Stimulated activated naive CD4-positive, alpha-beta T cell (primary cell): ENCODE results near the gene MAP6.

Experiments used
- DNase-seq, 6 experiments: peaks; one replicate each; lab custom pipeline; 2025; lab: John Stamatoyannopoulos, UW

Gene MAP6

GRCh38 chr11:75549370-75549958, 119.4 kb downstream of the MAP6 start:
- DNase-seq: no peak

DNA sequence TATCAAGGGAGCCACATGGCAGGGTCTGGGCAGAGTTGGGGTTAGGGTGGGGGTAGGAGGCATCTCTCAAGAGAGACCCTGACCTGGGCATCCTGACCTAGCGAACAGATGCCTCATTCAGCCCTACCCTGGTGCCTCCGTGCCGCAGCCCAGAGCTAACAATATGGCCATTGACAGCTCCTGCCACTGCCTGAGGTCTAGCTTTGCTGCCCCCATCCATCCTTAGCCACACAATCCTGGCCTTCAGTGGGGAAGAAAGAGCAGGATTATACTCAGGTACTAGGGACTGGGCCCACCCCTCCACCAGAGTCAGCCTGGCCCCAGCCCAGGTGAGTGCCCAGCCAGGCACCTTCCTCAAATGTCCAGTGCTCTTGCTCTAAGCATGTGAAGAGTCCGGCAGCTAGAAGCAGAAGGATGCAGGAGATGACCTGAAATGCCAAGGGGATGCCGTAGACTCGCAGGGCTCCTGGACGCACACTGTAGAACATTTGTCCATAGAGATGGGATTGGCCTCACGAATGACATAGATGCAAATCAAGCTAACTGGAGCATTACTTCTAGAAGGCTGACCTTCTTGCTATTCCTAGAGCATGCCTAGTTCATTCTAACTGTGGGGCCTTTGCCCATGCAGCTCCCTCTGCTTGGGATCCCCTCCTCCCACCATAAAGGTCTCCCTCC, 120.1 kb downstream of the MAP6 start:
- DNase-seq: no peak

DNA sequence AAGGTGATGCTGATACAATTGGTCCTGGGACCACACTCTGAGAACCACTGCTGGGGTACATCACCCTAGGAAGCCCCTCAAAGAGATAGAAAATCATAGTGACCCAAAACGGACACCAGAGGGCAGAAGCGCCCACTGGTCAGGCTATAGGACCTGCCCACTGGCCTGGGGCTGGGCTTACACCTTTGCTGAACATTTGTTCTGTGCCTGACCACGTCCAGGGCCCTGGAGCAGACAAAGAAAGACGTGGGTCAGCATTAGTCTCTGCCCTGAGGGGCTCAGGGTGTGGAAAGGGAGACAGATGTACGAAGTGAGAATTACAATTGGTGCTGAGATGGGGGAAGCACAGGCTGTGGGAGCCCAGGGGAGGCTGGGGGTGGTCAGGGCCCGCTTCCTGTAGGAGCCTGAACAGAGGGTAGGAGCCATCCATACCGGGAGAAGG, 121.2 kb downstream of the MAP6 start:
- DNase-seq: no peak

DNA sequence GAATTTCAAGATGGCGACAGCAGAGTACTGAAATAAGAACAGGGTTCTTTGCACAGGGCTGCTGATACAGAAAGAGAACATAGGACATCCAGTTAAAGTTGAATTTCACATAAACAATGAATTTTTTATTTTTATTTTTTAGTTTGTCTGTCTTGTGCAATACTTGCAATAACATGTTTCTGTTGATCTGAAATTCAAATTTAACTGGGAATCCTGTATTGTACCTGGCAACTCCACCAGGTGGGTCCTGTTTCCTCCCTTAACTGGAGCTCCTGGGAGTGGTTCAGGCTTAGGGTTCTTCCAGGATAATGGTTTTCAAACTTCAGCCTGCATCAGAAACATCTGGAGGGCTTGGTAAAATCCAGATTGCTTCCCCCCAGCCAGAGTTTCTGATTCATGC, 121.7 kb downstream of the MAP6 start:
- no peak for DNase-seq

DNA sequence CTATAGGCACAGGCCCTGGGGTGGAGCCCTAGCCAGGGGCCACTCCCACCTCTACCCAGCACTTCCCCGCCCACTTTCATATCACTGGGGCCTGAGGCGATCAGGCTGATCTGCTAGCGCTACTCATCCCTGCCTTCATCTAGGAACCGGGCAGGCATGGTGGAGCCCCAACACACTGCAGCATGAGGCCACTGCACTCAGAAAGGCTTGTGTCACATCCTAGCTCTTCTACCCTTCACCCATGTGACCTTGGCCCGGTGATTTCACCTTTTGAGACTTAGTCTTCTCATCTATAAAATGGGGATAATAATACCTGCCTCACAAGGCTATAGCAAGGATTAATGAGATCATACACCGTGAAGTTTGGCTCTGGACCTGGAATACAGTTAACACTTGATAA, 125.0 kb downstream of the MAP6 start:
- DNase-seq: no peak

DNA sequence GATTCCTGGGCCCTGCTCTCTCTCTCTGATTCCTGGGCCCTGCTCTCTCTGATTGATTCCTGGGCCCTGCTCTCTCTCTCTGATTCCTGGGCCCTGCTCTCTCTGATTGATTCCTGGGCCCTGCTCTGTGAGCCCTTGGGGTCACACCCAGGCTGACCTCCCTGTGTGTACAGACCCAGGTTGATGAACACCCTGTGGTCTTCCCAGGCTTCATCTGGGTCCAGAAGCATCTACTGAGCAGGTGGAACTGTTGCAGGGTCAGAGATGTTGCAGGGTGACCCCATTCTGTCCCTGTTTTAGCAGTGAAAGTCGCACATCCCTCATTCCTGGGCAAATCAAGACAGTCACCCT, 126.8 kb downstream of the MAP6 start:
- no peak for DNase-seq

DNA sequence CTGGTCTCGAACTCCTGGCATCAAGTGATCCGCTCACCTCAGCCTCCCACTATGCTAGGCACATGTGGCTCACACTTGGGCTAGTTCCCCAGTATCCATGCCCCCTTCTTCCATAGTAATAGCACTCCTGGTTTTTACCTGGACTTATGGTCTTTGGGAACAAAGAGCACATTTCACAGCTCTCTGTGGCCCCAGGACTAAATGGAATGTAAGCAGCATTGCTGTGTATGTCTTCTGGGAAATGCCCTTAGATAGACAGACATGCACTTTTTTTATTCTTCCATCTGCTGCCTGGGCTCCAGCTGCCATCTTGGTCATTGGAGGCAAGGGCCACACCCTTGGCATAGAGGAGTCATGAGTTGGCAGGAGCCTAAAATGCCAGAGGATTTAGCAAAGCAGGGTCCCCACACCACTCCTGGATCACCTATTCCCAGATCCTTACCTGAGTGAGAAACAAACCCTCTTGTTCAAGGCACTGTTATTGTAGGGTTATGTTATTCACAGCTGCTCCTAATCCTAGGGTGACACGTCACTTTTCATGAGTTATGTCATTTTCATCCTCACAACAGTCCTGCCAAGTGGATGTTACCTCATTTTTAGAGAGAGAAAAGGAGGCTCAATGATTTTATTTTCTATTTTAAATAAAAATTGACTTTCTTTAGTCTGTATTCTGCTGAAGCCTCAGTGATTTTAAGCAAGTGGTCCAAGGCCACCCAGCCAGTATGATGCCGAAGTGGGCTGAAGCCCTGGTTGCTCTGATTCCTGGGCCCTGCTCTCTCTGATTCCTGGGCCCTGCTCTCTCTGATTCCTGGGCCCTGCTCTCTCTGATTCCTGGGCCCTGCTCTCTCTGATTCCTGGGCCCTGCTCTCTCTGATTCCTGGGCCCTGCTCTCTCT, 127.4 kb downstream of the MAP6 start:
- DNase-seq: no peak

DNA sequence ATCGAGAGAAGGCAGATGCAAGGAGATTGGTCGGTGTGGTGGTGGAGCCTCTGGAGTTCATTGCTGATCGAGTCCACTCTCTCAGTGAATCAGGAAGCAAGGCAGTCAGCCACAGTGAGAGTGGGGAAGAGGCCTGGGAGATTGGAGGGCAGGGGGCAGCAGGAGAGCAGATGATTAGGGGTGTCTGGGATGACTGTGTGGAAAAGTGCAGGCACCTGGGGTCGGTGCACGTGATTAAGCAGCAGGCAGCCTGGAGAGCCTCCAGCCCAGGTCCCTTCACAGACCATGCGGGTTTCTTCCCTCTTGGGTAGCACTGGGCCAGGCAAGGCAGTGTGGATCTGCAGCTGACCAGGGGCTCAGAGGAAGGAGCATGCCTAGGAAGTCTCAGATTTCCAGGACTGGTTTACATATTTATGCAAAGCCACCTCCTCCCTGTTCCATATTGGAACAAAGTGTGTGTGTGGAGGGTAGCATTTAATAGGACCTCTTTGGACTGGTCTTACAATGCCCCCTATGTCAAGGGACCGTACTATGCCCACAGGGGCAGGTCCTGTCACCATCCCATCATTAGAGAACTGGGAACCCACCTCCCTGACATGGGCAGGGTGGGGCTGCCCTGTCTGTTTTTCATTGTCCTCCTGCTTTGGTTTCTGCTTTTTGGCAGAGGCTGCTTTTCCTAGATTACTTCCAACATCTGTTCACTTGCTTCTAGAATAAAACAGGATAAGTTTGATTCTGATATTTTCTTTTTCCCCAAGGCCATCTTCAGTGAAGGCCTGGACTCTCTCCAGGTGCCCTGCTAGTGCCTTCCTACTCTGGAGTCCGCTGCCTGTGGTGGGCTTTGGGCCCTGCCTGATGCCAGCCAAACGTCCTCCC, 129.1 kb downstream of the MAP6 start:
- DNase-seq: no peak

DNA sequence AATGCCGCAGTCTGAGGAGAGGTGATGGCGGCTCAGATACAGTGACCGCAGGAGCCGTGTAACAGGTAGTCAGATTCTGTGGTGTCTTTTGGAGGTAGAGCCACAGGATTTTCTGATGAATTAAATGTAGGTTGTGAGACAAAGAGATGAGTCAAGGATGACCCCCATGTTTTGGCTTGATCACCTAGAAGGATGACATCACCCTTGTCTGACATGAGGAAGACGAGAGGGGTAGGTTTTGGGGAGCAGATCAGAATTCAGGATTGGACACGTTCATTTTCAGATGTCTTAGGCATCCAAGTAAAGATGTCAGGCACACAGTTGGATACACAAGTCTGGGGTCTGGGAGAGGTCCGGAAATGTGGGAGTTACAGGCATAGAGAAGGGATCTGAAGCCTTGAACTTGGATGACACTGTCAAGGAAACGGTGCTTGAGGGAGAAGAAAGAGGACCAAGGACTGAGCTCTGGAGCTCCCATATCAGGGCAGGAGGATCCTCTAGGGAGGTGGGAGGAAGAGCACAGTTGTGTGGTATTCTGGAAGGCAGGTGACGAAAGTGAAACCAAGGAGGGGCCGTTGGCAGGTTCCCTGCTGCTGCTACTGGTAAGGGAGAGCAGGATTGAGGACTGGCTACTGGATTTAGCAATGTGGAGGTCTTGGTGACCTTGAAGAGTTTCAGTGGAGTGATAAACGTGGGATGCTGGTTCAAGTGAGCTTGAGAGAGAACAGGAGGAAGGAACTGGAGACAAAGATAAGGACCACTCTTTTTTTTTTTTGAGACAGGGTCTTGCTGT, 130.5 kb downstream of the MAP6 start:
- no peak for DNase-seq

DNA sequence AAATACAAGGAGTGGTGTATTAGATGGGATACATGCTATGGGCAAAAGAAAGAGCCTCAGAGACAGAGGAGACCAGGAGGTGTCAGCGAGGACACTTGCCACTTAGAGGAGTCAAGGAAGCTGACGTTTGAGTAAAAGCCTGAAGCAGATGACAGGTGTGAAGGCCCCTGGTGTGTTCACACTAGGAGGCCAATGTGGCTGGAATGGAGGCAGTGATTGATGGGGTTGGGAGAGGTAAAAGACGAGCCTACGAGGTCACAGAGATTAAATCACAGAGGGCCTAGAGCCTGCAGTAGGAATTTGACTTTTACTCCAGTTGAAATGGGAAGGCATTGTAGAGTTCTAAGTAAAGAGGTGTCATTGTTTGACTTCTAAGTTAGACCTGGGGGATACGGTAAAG, 131.1 kb downstream of the MAP6 start:
- DNase-seq: no peak
